Transverse colon (tissue), 4 donors: ENCODE measurements around the gene HIVEP3. TPM values are rescaled to one million over a fixed set of nuclear protein-coding genes. Genes with fewer than 3 reads are reported as not detected.
A peak's percentile ranks its signal among the peaks of the same experiment; 100 is the strongest.

Experiments used
- DNase-seq: peaks from one replicate; pipeline ENCODE4 v3.0.0-alpha.2; 2019
- H3K27ac ChIP-seq, 4 donors: fragments of 200-600 bp; sonication (generic); 2 replicates each; pipeline ENCODE4 v1.5.1; 2016 to 2018; ENCODE audit warnings: inconsistent platforms in 4 of 4
- H3K27me3 ChIP-seq: fragments of 200-600 bp; sonication (generic); 2 replicates; pipeline ENCODE4 v1.5.1; 2017; ENCODE audit warnings: inconsistent platforms
- H3K36me3 ChIP-seq, 4 donors: fragments of 200-600 bp; sonication (generic); 2 replicates each; pipeline ENCODE4 v1.5.1; 2017 to 2019; ENCODE audit warnings: inconsistent platforms in 4 of 4
- H3K4me1 ChIP-seq, 4 donors: fragments of 200-600 bp; sonication (generic); 2 replicates each; pipeline ENCODE4 v1.5.1; 2017 to 2020; ENCODE audit warnings: inconsistent platforms in 4 of 4
- H3K4me3 ChIP-seq, 4 donors: fragments of 200-600 bp; sonication (generic); 1 replicate in 1 of 4; 2 replicates in 3 of 4; pipeline versions ENCODE4 v1.5.1 to v1.6.1; 2017 to 2019; ENCODE audit warnings: inconsistent platforms in 4 of 4
- H3K9me3 ChIP-seq, 2 donors: fragments of 200-600 bp; sonication (generic); 2 replicates each; pipeline ENCODE4 v1.5.1; 2017 to 2019; ENCODE audit warnings: inconsistent platforms in 2 of 2
- CTCF ChIP-seq, 5 experiments: fragments of 200-600 bp in 3 of 5; fragments of 450-650 bp in 2 of 5; sonication (generic) in 3 of 5; IDR thresholded peaks; 1 replicate in 2 of 5; 2 replicates in 3 of 5; pipeline ENCODE4 v1.5.1; 2016 to 2017; ENCODE audit warnings: antibody characterized with exemption in 5 of 5, inconsistent platforms in 3 of 5, mild to moderate bottlenecking in 2 of 5, moderate library complexity in 1 of 5
- EP300 ChIP-seq: sonication (generic); formaldehyde crosslinking; IDR thresholded peaks from one replicate; pipeline ENCODE4 v1.6.1; 2017; ENCODE audit warnings: antibody characterized with exemption, low read depth
- POLR2A ChIP-seq: fragments of 450-650 bp; IDR thresholded peaks from one replicate; pipeline ENCODE4 v1.6.1; 2016; ENCODE audit warnings: antibody characterized with exemption, mild to moderate bottlenecking, moderate library complexity
- POLR2AphosphoS5 ChIP-seq, 3 donors: sonication (generic); formaldehyde crosslinking; IDR thresholded peaks; one replicate each; pipeline ENCODE4 v1.6.1; 2016; ENCODE audit warnings: antibody characterized with exemption in 3 of 3
- WGBS, 2 donors: methylation state at CpG; one replicate each; pipeline ENCODE4 v1.1.5; 2018; ENCODE audit warnings: low coverage in 1 of 2; 5-methylcytosine and 5-hydroxymethylcytosine counted together
- in situ Hi-C, 4 donors: fragments of 200-750 bp; cut with MboI; loops; one replicate each; pipeline versions ENCODE4 v1.15.0 to v1.15.1; 2017; ENCODE audit warnings: low sequenced_read_pairs in 3 of 4, low pct_ligation_motif_present in 1 of 4, low pct_unique_long_range_greater_than_20kb in 1 of 4
- intact Hi-C: fragments of 100-400 bp; cut with DNase I; formaldehyde crosslinking; loops from one replicate; pipeline ENCODE4 v1.15.1; 2023; ENCODE audit warnings: low total_unique reads
- total RNA-seq, 4 donors: library from RNA; depleted of rRNA; stranded (reverse); fragments of >200 nt; gene quantifications; one replicate each; pipeline ENCODE4 v1.1.0, GENCODE V29; 2016

The HIVEP3 gene
- total RNA-seq, 4 donors from 2014 or later, result 3.7 to 15.0 (median 5.2) TPM

- TF ChIP-seq EP300 (no peak), POLR2AphosphoS5 (IDR thresholded peaks at IDR 0.05) (no peak), CTCF (IDR thresholded peaks at IDR 0.05) (no peak), POLR2A (no peak)
- Histone ChIP-seq H3K9me3 (no peaks in the 10 kb centered on the region), H3K4me1 (peaks cover 0 to 9% (median 0%) of the 10 kb centered on the region in 4 donors), H3K4me3 (no peak overlapping the region), H3K36me3 (no peaks in the 10 kb centered on the region), H3K27me3 (no peaks in the 10 kb centered on the region), H3K27ac (peak overlapping the region in 2 of 4 donors; percentile 8 to 35)
- intact Hi-C loops, result no loop called here
- in situ Hi-C loops, result no loop called here
- no peak for DNase-seq
- WGBS, 2 donors, result 91% methylated on average over 7 of the region's 7 CpGs; no CpG with 5 or more reads in 1 of the 2 donors
Measured at GRCh38 chr1:41677620-41678019, 241.1 kb downstream of the HIVEP3 start.

DNA sequence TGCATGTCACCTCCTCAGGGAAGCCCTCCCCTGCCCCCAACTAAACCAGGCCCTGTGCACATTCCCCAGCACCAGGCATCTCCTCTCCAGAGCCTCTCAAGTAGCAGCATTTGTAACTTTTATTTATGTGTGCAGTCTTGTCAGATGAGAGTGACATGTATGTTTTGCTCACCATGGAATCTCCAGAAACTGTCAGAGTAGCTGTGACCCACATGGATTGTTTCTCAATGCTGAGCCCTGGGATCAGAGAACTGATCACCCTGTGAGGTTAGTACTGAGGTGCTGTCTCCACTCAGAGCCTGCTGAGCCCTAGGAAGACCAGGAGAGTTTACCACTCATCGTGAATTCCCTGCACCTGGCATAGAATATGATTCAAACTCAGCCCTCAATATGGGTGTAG lies 243.3 kb downstream of the HIVEP3 start:
- H3K36me3 ChIP-seq, result no peaks in the 10 kb centered on the region
- H3K4me3 ChIP-seq, result no peak overlapping the region
- no peaks in the 10 kb centered on the region for H3K27me3 ChIP-seq
- no peaks in the 10 kb centered on the region for H3K9me3 ChIP-seq
- peaks cover 0 to 8% (median 0%) of the 10 kb centered on the region in 4 donors for H3K4me1 ChIP-seq
- in situ Hi-C loops, result no loop called here
- WGBS, 2 donors, result 100% methylated on average over 1 of the region's 1 CpG; no CpG with 5 or more reads in 1 of the 2 donors
- DNase-seq, result no peak
- TF ChIP-seq POLR2A (no peak), POLR2AphosphoS5 (IDR thresholded peaks at IDR 0.05) (no peak), CTCF (IDR thresholded peaks at IDR 0.05) (no peak)
- intact Hi-C loops, result no loop called here
- H3K27ac ChIP-seq, result no peak overlapping the region

GRCh38 chr1:41674522-41674921 lies 244.2 kb downstream of the HIVEP3 start:
- intact Hi-C loops, result no loop called here
- Histone ChIP-seq H3K27me3 (no peaks in the 10 kb centered on the region), H3K4me1 (peaks cover 0 to 8% (median 0%) of the 10 kb centered on the region in 4 donors), H3K9me3 (no peaks in the 10 kb centered on the region), H3K27ac (no peak overlapping the region), H3K36me3 (no peaks in the 10 kb centered on the region), H3K4me3 (no peak overlapping the region)
- TF ChIP-seq POLR2AphosphoS5 (IDR thresholded peaks at IDR 0.05) (no peak), CTCF (IDR thresholded peaks at IDR 0.05) (no peak), POLR2A (no peak), EP300 (no peak)
- in situ Hi-C loops, result no loop called here
- DNase-seq, result no peak
- WGBS, 2 donors, result 80 to 95% methylated on average over 1 to 10 of the region's 10 CpGs

GRCh38 chr1:41673806-41674205 lies 244.9 kb downstream of the HIVEP3 start:
- DNase-seq, result no peak
- Histone ChIP-seq H3K36me3 (no peaks in the 10 kb centered on the region), H3K27me3 (no peaks in the 10 kb centered on the region), H3K9me3 (no peaks in the 10 kb centered on the region), H3K4me3 (no peak overlapping the region), H3K4me1 (peaks cover 0 to 8% (median 0%) of the 10 kb centered on the region in 4 donors), H3K27ac (peak overlapping the region in 1 of 4 donors; percentile 36)
- intact Hi-C loops (no loop called here), in situ Hi-C loops (no loop called here)
- no peak for TF ChIP-seq CTCF (IDR thresholded peaks at IDR 0.05)
- no peak for TF ChIP-seq EP300
- no peak for TF ChIP-seq POLR2AphosphoS5 (IDR thresholded peaks at IDR 0.05)
- TF ChIP-seq POLR2A, result no peak
- WGBS, 2 donors, result 32 to 37% methylated on average over 3 to 9 of the region's 9 CpGs
